ENCODE results near the gene MAP3K8.

Gene MAP3K8

GRCh38 chr10:30460121-30460520 is 26.1 kb downstream of the MAP3K8 start:
- Histone ChIP-seq H3K4me1 (ENCODE audit: control insufficient read depth in 1 of 2, insufficient read depth in 1 of 2, low read depth in 1 of 2, low read length in 1 of 2) (peaks cover 90 to 93% of the 10 kb centered on the region in 2 experiments), H3K27me3 (no peaks in the 10 kb centered on the region), H3K4me3 (ENCODE audit: low read depth in 1 of 2, low read length in 1 of 2) (peak overlapping the region in 1 of 2 experiments; percentile 33), H3K36me3 (peaks cover 49% of the 10 kb centered on the region), H3K9me3 (no peaks in the 10 kb centered on the region), H3K27ac (peak overlapping the region; percentile 87)
- no peak for TF ChIP-seq CTCF (IDR thresholded peaks at IDR 0.05)

- Histone ChIP-seq H3K4me1 (ENCODE audit: control insufficient read depth in 1 of 2, insufficient read depth in 1 of 2, low read depth in 1 of 2, low read length in 1 of 2) (peaks cover 69 to 70% of the 10 kb centered on the region in 2 experiments), H3K36me3 (peaks cover 48% of the 10 kb centered on the region), H3K27ac (peak overlapping the region; percentile 87), H3K9me3 (no peaks in the 10 kb centered on the region), H3K4me3 (ENCODE audit: low read depth in 1 of 2, low read length in 1 of 2) (no peak overlapping the region), H3K27me3 (no peaks in the 10 kb centered on the region)
- no peak for TF ChIP-seq CTCF (IDR thresholded peaks at IDR 0.05)
Measured at GRCh38 chr10:30462513-30462912, 28.5 kb downstream of the MAP3K8 start.

- TF ChIP-seq CTCF (IDR thresholded peaks at IDR 0.05), result no peak
- peak overlapping the region; percentile 87 for H3K27ac ChIP-seq
- H3K4me1 ChIP-seq (ENCODE audit: control insufficient read depth in 1 of 2, insufficient read depth in 1 of 2, low read depth in 1 of 2, low read length in 1 of 2), result peaks cover 65 to 67% of the 10 kb centered on the region in 2 experiments
Measured at GRCh38 chr10:30463944-30464451, 30.0 kb downstream of the MAP3K8 start.

GRCh38 chr10:30464675-30465074 is 30.7 kb downstream of the MAP3K8 start:
- TF ChIP-seq CTCF (IDR thresholded peaks at IDR 0.05), result no peak
- no peaks in the 10 kb centered on the region for H3K9me3 ChIP-seq
- peaks cover 58 to 60% of the 10 kb centered on the region in 2 experiments for H3K4me1 ChIP-seq (ENCODE audit: control insufficient read depth in 1 of 2, insufficient read depth in 1 of 2, low read depth in 1 of 2, low read length in 1 of 2)
- no peak overlapping the region for H3K4me3 ChIP-seq (ENCODE audit: low read depth in 1 of 2, low read length in 1 of 2)
- no peaks in the 10 kb centered on the region for H3K27me3 ChIP-seq
- no peak overlapping the region for H3K27ac ChIP-seq
- H3K36me3 ChIP-seq, result peaks cover 30% of the 10 kb centered on the region

More at GRCh38 chr10:30463944-30464451, 30.0 kb downstream of the MAP3K8 start:
- H3K36me3 ChIP-seq, result peaks cover 34% of the 10 kb centered on the region
- H3K9me3 ChIP-seq, result no peaks in the 10 kb centered on the region
- no peak overlapping the region for H3K4me3 ChIP-seq (ENCODE audit: low read depth in 1 of 2, low read length in 1 of 2)
- H3K27me3 ChIP-seq, result no peaks in the 10 kb centered on the region

GRCh38 chr10:30466445-30466844 is 32.5 kb downstream of the MAP3K8 start:
- H3K4me3 ChIP-seq (ENCODE audit: low read depth in 1 of 2, low read length in 1 of 2), result no peak overlapping the region
- no peak overlapping the region for H3K27ac ChIP-seq
- H3K4me1 ChIP-seq (ENCODE audit: control insufficient read depth in 1 of 2, insufficient read depth in 1 of 2, low read depth in 1 of 2, low read length in 1 of 2), result peaks cover 44% of the 10 kb centered on the region in 2 experiments
- TF ChIP-seq CTCF (IDR thresholded peaks at IDR 0.05), result no peak
- no peaks in the 10 kb centered on the region for H3K9me3 ChIP-seq
- no peaks in the 10 kb centered on the region for H3K27me3 ChIP-seq
- H3K36me3 ChIP-seq, result peaks cover 12% of the 10 kb centered on the region
